ENCODE results near the gene PRR11. TPM values are rescaled to one million over a fixed set of nuclear protein-coding genes. Genes with fewer than 3 reads are reported as not detected.

PRR11 gene
- total RNA-seq, 2 experiments from 2014 or later, result 67.3 to 70.2 TPM

DNA sequence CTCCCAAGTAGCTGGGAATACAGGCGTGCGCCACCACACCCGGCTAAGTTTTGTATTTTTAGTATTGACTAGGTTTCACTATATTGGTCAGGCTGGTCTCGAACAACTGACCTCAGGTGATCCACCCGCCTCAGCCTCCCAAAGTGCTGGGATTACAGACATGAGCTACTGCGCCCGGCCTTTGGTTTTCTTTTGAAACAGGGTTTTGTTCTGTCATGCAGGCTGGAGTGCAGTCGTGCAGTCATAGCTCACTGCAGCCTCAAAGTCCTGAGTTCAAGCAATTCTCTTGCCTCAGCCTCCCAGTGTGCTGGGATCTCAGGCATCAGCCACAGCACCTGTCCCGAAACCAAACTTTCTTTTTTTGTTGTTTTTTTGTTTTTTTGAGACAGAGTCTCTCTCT lies 25.1 kb downstream of the PRR11 start:
- Mint-ChIP-seq H3K36me3 (peaks cover 2% of the 10 kb centered on the region), H3K4me3 (no peak overlapping the region), H3K4me1 (ENCODE audit: low read depth) (no peaks in the 10 kb centered on the region), H3K27ac (no peak overlapping the region), H3K9me3 (no peaks in the 10 kb centered on the region), H3K27me3 (no peaks in the 10 kb centered on the region)
- CTCF ChIA-PET, result no interaction called here
- POLR2A ChIA-PET, result no interaction called here
- intact Hi-C loops (cut with micrococcal nuclease), result no loop called here
- DNase-seq, result no peak

DNA sequence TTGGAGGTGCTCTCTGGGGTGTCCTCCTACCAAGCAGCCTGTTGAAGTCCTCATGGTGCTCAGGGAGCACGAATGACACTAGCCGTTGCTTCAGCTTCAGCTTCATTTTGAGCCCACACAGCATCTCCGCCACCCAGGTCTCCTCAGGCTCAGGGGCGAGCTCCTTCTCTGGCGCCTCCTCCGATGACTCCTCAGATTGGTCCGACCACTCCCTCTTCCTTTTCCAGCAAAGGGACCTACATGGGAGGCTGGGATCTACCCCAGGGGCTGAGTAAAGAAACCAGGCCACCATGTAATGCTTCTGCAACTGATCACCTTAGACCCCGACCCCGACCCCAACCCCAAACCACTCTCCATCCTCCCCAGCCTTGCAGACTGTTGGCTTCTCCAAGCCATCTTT lies 25.9 kb downstream of the PRR11 start:
- no peaks in the 10 kb centered on the region for H3K27me3 Mint-ChIP-seq
- intact Hi-C loops (cut with micrococcal nuclease), result no loop called here
- no peaks in the 10 kb centered on the region for H3K9me3 Mint-ChIP-seq
- H3K4me1 Mint-ChIP-seq (ENCODE audit: low read depth), result no peaks in the 10 kb centered on the region
- no peak for DNase-seq
- POLR2A ChIA-PET, result no interaction called here
- CTCF ChIA-PET, result no interaction called here
- H3K4me3 Mint-ChIP-seq, result no peak overlapping the region
- H3K36me3 Mint-ChIP-seq, result peaks cover 7% of the 10 kb centered on the region
- no peak overlapping the region for H3K27ac Mint-ChIP-seq

DNA sequence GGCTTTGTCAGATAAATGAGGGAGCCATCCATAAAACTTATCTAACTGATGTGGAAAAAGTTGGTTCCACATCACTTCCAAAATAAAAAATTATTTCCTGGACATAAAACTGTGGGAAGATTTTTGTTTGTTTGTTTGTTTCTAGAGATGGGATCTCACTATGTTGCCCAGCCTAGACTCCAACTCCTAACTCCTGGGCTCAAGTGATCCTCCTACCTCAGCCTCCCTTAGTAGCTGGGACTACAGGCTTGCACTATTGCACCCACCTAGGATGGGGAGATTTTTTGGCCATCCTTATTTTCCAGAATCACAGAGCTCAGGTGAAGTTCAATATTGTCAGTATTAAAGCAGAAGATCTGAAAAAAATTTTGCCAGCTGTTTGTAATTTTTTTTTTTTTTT lies 30.5 kb downstream of the PRR11 start:
- DNase-seq, result no peak
- no peaks in the 10 kb centered on the region for H3K27me3 Mint-ChIP-seq
- H3K4me3 Mint-ChIP-seq, result no peak overlapping the region
- H3K27ac Mint-ChIP-seq, result no peak overlapping the region
- no peaks in the 10 kb centered on the region for H3K9me3 Mint-ChIP-seq
- peaks cover 10% of the 10 kb centered on the region for H3K36me3 Mint-ChIP-seq
- ChIA-PET POLR2A (no interaction called here), CTCF (no interaction called here)
- no peaks in the 10 kb centered on the region for H3K4me1 Mint-ChIP-seq (ENCODE audit: low read depth)
- intact Hi-C loops (cut with micrococcal nuclease), result no loop called here

DNA sequence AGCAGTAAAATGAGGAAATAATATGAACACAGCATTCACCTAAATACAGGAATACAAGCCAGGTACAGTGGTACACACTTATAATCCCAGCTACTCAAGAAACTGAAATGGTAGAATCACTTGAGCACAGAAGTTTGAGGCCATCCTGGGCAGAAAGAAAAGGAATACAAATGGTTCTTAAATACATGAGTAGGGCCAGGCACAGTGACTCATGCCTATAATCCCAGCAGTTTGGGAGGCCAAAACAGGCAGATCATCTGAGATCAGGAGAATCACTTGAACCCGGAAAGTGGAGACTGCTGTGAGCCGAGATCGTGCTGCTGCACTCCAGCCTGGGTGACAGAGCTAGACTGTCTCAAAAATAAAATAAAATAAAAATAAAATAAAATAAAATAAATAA lies 31.3 kb downstream of the PRR11 start:
- Mint-ChIP-seq H3K9me3 (no peaks in the 10 kb centered on the region), H3K27me3 (no peaks in the 10 kb centered on the region), H3K36me3 (peaks cover 13% of the 10 kb centered on the region), H3K4me1 (ENCODE audit: low read depth) (no peaks in the 10 kb centered on the region), H3K4me3 (no peak overlapping the region), H3K27ac (no peak overlapping the region)
- no peak for DNase-seq
- intact Hi-C loops (cut with micrococcal nuclease), result no loop called here
- ChIA-PET CTCF (no interaction called here), POLR2A (no interaction called here)

DNA sequence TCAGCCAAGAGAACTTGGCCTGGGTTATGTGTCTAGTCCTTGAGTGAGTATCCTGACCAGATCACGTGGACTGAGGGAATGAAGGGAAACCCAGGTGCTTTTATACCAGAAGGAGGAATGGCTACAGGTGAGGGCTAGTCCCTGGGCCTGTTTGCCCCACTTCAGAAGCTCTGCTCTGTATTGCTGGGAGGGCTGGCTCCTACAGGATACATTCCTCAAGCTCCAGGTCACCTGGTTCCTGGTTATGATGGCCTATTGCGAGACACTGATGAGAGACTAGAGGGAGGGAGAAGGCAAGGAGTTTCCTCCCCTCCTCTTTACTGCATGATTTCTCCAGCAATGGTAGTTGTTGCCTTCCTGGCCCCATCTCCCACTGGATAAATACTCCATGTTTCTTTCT lies 35.3 kb downstream of the PRR11 start:
- ChIA-PET CTCF (no interaction called here), POLR2A (no interaction called here)
- intact Hi-C loops (cut with micrococcal nuclease), result no loop called here
- Mint-ChIP-seq H3K36me3 (peaks cover 17% of the 10 kb centered on the region), H3K9me3 (no peaks in the 10 kb centered on the region), H3K4me1 (ENCODE audit: low read depth) (no peaks in the 10 kb centered on the region), H3K27ac (no peak overlapping the region), H3K4me3 (no peak overlapping the region), H3K27me3 (no peaks in the 10 kb centered on the region)
- no peak for DNase-seq

DNA sequence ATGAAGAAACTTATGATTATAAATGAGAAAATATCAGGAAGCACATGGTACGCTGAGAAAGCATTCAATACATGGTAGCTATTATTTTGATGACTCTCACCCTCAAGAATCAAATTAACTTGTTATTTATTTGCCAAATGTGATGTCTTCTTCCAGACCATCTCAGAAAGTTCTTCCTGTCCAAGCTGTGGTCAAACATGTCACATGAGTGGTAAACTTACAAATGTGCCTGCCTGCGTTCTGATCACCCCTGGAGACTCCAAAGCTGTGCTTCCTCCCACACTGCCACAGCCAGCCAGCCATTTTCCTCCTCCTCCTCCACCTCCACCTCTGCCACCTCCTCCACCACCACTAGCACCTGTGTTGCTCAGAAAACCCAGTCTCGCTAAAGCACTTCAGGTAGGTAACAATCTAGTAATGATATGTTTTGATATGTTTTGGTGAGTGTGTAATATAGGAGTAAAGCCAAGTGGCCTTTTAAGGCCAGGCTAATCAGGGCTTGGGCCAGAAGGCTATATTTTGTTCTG lies 37.9 kb downstream of the PRR11 start:
- intact Hi-C loops (cut with micrococcal nuclease), result no loop called here
- ChIA-PET CTCF (no interaction called here), POLR2A (no interaction called here)
- no peak for DNase-seq
- H3K27me3 Mint-ChIP-seq, result no peaks in the 10 kb centered on the region
- peaks cover 15% of the 10 kb centered on the region for H3K36me3 Mint-ChIP-seq
- no peaks in the 10 kb centered on the region for H3K4me1 Mint-ChIP-seq (ENCODE audit: low read depth)
- H3K27ac Mint-ChIP-seq, result no peak overlapping the region
- H3K4me3 Mint-ChIP-seq, result no peak overlapping the region
- no peaks in the 10 kb centered on the region for H3K9me3 Mint-ChIP-seq

DNA sequence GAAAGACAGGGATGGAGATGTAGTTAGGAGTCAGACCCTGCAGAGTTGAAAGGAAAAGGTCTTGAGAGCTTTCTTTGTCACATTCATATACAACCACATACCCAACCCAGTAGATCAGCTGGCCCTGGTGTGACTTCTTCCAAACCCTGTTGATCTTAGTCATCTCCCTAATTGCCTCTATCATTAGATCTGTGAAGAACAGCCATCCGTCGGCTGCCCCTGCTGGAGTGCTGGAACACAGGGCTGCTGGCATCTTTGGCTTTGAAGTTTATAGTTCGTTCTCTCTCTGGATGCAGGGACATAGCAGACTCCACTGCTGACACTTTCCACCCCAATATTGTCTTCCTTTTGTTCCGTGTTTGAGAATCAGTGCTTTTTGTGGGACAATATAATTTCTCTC lies 43.9 kb downstream of the PRR11 start:
- intact Hi-C loops (cut with micrococcal nuclease), result no loop called here
- ChIA-PET CTCF (no interaction called here), POLR2A (no interaction called here)
- no peak overlapping the region for H3K27ac Mint-ChIP-seq
- no peak for DNase-seq
- H3K27me3 Mint-ChIP-seq, result no peaks in the 10 kb centered on the region
- H3K36me3 Mint-ChIP-seq, result peaks cover 9% of the 10 kb centered on the region
- no peak overlapping the region for H3K4me3 Mint-ChIP-seq
- no peaks in the 10 kb centered on the region for H3K4me1 Mint-ChIP-seq (ENCODE audit: low read depth)
- no peaks in the 10 kb centered on the region for H3K9me3 Mint-ChIP-seq

DNA sequence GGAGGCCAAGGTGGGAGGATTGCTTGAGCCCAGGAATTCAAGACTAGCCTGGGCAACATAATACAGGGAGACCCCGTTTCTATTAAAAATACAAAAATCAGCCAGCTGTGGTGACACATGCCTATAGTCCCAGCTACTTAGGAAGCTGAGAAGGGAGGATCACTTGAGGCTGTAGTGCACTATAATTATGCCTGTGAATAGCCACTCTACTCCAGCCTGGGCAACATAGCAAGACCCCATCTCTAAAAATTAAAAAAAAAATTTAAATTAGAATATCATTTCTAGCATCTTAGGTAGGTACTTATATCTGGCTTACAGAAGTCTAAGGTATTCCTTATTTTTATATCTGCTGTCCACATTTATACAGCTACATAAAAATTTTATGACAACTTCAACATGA lies 46.8 kb downstream of the PRR11 start:
- intact Hi-C loops (cut with micrococcal nuclease), result no loop called here
- CTCF ChIA-PET, result no interaction called here
- no peaks in the 10 kb centered on the region for H3K9me3 Mint-ChIP-seq
- no peaks in the 10 kb centered on the region for H3K27me3 Mint-ChIP-seq
- H3K27ac Mint-ChIP-seq, result no peak overlapping the region
- no peak for DNase-seq
- H3K4me1 Mint-ChIP-seq (ENCODE audit: low read depth), result no peaks in the 10 kb centered on the region
- POLR2A ChIA-PET, result no interaction called here
- no peak overlapping the region for H3K4me3 Mint-ChIP-seq
- peaks cover 7% of the 10 kb centered on the region for H3K36me3 Mint-ChIP-seq

DNA sequence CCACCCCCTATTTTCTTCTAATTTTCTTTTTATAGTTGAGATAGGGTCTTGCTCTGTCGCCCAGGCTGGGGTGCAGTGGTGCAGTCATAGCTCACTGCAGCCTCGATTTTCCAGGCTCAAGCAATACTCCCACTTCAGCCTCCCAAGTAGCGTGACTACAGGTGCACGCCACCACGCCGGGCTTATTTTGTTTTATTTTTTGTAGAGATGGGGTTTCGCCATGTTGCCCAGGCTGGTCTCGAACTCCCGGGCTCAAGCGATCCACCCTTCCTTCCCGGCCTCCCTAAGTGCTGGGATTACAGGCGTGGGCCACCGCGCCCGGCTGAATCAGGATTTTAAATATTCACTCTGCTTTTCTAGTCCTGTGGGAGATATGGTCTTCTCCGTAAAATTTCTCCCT lies 63.8 kb downstream of the PRR11 start:
- H3K4me3 Mint-ChIP-seq, result no peak overlapping the region
- POLR2A ChIA-PET, result interaction anchor here (1.2 to 1.5 kb wide), 3 partner anchors 9 to 64 kb away, joined by 3 to 9 read pairs (median 7); partner anchors contain the start of genes PRR11, SKA2 and SMG8
- DNase-seq, result no peak

DNA sequence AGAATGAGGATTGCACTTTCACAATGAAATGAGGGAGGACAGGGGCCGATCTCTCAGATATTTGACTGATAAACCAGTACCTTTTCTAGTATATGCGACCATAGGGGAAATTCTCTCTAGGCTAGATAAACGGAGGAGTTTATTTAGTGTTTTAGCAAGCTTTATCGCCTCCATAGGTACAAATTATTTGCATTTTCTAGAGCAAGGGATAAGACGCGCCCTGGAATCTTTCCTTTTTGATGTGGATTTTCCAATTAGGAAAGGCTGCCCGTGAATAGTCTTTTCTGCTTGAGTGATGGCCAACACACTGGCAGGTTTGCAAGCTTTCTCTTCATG lies 64.4 kb downstream of the PRR11 start:
- ChIA-PET POLR2A (interaction anchor here (0.5 to 1.3 kb wide), 4 partner anchors 10 to 589 kb away, joined by 3 to 9 read pairs (median 5); partner anchors contain the start of genes PRR11, SKA2 and SMG8), CTCF (interaction anchor here (0.6 to 1.6 kb wide), 7 partner anchors 9 to 478 kb away, joined by 3 to 28 read pairs (median 3); partner anchors contain the start of gene SMG8)
- DNase-seq, result no peak
- H3K36me3 Mint-ChIP-seq, result peaks cover 4% of the 10 kb centered on the region
- peak overlapping the region; percentile 80 for H3K27ac Mint-ChIP-seq
- no peaks in the 10 kb centered on the region for H3K27me3 Mint-ChIP-seq
- no peaks in the 10 kb centered on the region for H3K9me3 Mint-ChIP-seq
- peak overlapping the region; percentile 100 for H3K4me3 Mint-ChIP-seq
- intact Hi-C loops (cut with micrococcal nuclease), result loop anchor here (1.0 to 5.0 kb wide), 4 partner anchors 10 to 221 kb away; partner anchors contain the start of genes PRR11, SKA2, SMG8 and TRIM37
- peaks cover 13% of the 10 kb centered on the region for H3K4me1 Mint-ChIP-seq (ENCODE audit: low read depth)

More for the DNA sequence above, 63.8 kb downstream of the PRR11 start:
- intact Hi-C loops (cut with micrococcal nuclease), result no loop called here
- no peak overlapping the region for H3K27ac Mint-ChIP-seq
- peaks cover 8% of the 10 kb centered on the region for H3K36me3 Mint-ChIP-seq
- peaks cover 13% of the 10 kb centered on the region for H3K4me1 Mint-ChIP-seq (ENCODE audit: low read depth)
- no peaks in the 10 kb centered on the region for H3K9me3 Mint-ChIP-seq
- H3K27me3 Mint-ChIP-seq, result no peaks in the 10 kb centered on the region
- CTCF ChIA-PET, result interaction anchor here (1.2 to 1.6 kb wide), 2 partner anchors 9 to 92 kb away, joined by 5 to 28 read pairs; partner anchors contain the start of gene SMG8

DNA sequence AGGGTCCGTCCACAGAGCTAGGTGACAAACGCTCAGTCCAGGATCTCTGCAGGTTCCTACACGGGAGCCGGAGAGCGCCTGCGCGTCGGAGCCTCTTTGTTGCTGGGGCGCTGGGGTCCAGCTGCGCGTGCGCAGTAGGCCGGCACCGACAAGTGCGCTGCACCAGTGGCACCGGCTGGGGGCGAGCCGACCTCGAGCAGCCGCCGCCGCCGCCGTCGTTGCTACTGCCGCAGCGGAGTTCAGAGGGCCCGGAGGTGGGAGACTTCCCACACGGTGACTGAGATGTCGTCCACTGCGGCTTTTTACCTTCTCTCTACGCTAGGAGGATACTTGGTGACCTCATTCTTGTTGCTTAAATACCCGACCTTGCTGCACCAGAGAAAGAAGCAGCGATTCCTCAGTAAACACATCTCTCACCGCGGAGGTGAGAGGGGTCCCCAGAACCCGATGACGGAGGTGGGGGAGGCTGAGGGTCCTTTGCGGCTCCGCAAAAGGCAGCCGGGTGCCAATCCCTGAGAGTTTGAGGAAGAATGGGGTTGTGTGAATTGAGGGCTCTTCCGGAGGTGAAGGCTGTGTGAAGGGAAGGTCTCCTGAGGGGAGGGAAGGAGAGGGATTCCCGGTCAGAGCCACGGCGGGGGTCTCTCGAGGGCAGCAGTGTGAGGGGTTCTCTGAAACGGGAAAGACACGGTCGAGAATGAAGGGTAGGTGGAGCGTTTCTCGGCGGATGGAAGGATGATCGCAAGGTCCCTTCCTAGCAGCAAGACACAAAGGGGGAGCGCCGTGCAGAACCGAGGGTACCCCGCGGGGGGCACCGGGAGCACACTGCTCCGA lies 65.0 kb downstream of the PRR11 start, which contains the start of gene GDPD1:
Gene GDPD1 (plus strand): TSS at position 184 of the 831 bp plus-strand sequence. CDS start 99 bp downstream, at position 283.
- intact Hi-C loops (cut with micrococcal nuclease), result loop anchor here (1.0 to 5.0 kb wide), 4 partner anchors 10 to 220 kb away; partner anchors contain the start of genes PRR11, SKA2, SMG8 and TRIM37
- H3K27ac Mint-ChIP-seq, result peak within 1 kb of the TSS; percentile 80
- POLR2A ChIA-PET, result interaction anchor here (0.5 to 1.3 kb wide), 5 partner anchors 10 to 589 kb away, joined by 3 to 9 read pairs (median 3); partner anchors contain the start of genes PRR11, SKA2 and SMG8
- peak within 1 kb of the TSS; percentile 100 for H3K4me3 Mint-ChIP-seq
- H3K4me1 Mint-ChIP-seq (ENCODE audit: low read depth), result peaks cover 13% of the 10 kb centered on the region
- H3K27me3 Mint-ChIP-seq, result no peaks in the 10 kb centered on the region
- DNase-seq, result peak; percentile 98
- no peaks in the 10 kb centered on the region for H3K9me3 Mint-ChIP-seq
- peaks cover 4% of the 10 kb centered on the region for H3K36me3 Mint-ChIP-seq
- CTCF ChIA-PET, result interaction anchor here (0.6 to 1.6 kb wide), 9 partner anchors 10 to 477 kb away, joined by 3 to 28 read pairs (median 3); partner anchors contain the start of gene SMG8

DNA sequence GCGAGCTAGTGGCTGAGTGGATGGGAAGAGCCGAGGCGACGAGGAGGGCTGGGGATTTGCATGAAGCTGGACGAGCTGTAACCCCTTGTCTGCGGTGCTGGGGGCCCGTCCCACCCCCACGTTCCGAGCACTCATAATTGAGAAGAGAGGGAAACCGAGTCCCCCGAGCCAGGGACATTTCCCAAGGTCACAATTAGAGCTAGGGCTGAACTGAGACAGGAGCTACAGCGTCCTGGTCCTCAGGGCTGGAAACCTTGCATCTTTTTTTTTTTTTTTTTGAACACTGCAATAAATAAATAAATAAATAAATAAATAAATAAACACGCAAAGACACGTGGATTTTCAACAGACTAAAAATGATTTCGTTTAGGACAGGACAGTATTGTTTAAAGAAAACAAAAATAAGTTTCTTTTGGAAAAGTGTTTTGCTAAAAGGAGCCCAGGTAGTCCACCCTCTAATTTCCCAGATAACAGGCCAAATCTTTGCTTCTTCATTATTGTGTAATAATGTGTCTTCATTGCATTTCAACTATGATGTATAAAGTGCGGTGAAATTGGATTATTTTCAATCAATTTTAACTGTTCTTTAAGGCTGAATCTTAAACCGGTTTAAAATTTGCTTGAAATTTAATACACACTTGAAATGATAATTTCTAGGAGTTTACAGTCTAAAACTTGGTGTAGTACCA lies 65.8 kb downstream of the PRR11 start:
- no peak for DNase-seq
- ChIA-PET POLR2A (interaction anchor here (0.8 kb wide), 1 partner anchor 11 kb away, joined by 3 read pairs; no protein-coding TSS in a partner anchor), CTCF (interaction anchor here (0.6 to 0.9 kb wide), 2 partner anchors 55 to 220 kb away, joined by 3 to 4 read pairs; no protein-coding TSS in a partner anchor)
- peak overlapping the region; percentile 100 for H3K4me3 Mint-ChIP-seq
- peak overlapping the region; percentile 80 for H3K27ac Mint-ChIP-seq
- H3K36me3 Mint-ChIP-seq, result peaks cover 4% of the 10 kb centered on the region
- intact Hi-C loops (cut with micrococcal nuclease), result loop anchor here (2.0 to 5.0 kb wide), 3 partner anchors 67 to 219 kb away; partner anchors contain the start of genes PRR11, SKA2 and TRIM37
- H3K27me3 Mint-ChIP-seq, result no peaks in the 10 kb centered on the region
- peaks cover 13% of the 10 kb centered on the region for H3K4me1 Mint-ChIP-seq (ENCODE audit: low read depth)
- H3K9me3 Mint-ChIP-seq, result no peaks in the 10 kb centered on the region
